DOHH2 (cell line): ENCODE results near the gene PRKCQ.

Experiments used
- H3F3A ChIP-seq: fragments of 200-600 bp; sonication (generic), shearing (Covaris generic); 2 replicates; pipeline ENCODE4 v1.6.0; 2016; ENCODE audit warnings: antibody characterized with exemption, mild to moderate bottlenecking; ENCODE audit not compliant: control insufficient read depth, insufficient read depth
- H3K27ac ChIP-seq: fragments of 200-600 bp; sonication (generic); 2 replicates; pipeline ENCODE4 v1.5.1; 2014; ENCODE audit warnings: low read depth, mild to moderate bottlenecking, low read length, moderate library complexity
- H3K27me3 ChIP-seq: fragments of 200-600 bp; sonication (generic); 2 replicates; pipeline ENCODE4 v1.6.1; 2014; ENCODE audit warnings: mild to moderate bottlenecking, low read length, mixed read lengths; ENCODE audit not compliant: control insufficient read depth
- H3K36me3 ChIP-seq: fragments of 200-600 bp; sonication (generic); 2 replicates; pipeline ENCODE4 v1.6.1; 2014; ENCODE audit warnings: mild to moderate bottlenecking, low read length, moderate library complexity, mixed read lengths; ENCODE audit not compliant: control insufficient read depth
- H3K4me1 ChIP-seq: fragments of 200-600 bp; sonication (generic); 2 replicates; pipeline ENCODE4 v1.6.1; 2014; ENCODE audit warnings: mild to moderate bottlenecking, low read length, mixed read lengths; ENCODE audit not compliant: control insufficient read depth
- H3K4me2 ChIP-seq: fragments of 200-600 bp; sonication (generic); 2 replicates; pipeline ENCODE4 v1.6.0; 2014; ENCODE audit warnings: mild to moderate bottlenecking, low read length, moderate library complexity
- H3K4me3 ChIP-seq: fragments of 200-600 bp; sonication (generic); 2 replicates; pipeline ENCODE4 v1.5.1; 2014; ENCODE audit warnings: mild to moderate bottlenecking, low read length, mixed read lengths
- H3K79me2 ChIP-seq: fragments of 200-600 bp; sonication (generic); 2 replicates; pipeline ENCODE4 v1.6.1; 2014; ENCODE audit warnings: mild to moderate bottlenecking, low read length, mixed read lengths; ENCODE audit not compliant: control insufficient read depth
- H3K9me2 ChIP-seq: fragments of 200-600 bp; sonication (generic); replicated peaks from 2 replicates; pipeline ENCODE4 v1.6.1; 2014; ENCODE audit warnings: mild to moderate bottlenecking, low read length, mixed read lengths; ENCODE audit not compliant: control insufficient read depth
- H3K9me3 ChIP-seq: fragments of 200-600 bp; sonication (generic); 2 replicates; pipeline ENCODE4 v1.6.1; 2014; ENCODE audit warnings: antibody characterized with exemption, low read length, mixed read lengths; ENCODE audit not compliant: control insufficient read depth, insufficient read depth
- H4K20me1 ChIP-seq: fragments of 200-600 bp; sonication (generic); 2 replicates; pipeline ENCODE4 v1.6.0; 2014; ENCODE audit warnings: low read depth, mild to moderate bottlenecking, antibody characterized with exemption, low read length, moderate library complexity; ENCODE audit not compliant: control insufficient read depth, insufficient read depth
- CTCF ChIP-seq: fragments of 200-600 bp; sonication (generic); IDR thresholded peaks from one replicate; pipeline ENCODE4 v1.5.1; 2014; ENCODE audit warnings: antibody characterized with exemption, mild to moderate bottlenecking, low read depth, low read length; ENCODE audit not compliant: poor library complexity, severe bottlenecking
- EZH2phosphoT487 ChIP-seq: fragments of 200-600 bp; sonication (generic); IDR thresholded peaks from 2 replicates; pipeline ENCODE4 v1.6.1; 2017; ENCODE audit warnings: borderline replicate concordance, mild to moderate bottlenecking, antibody characterized with exemption, low read length, moderate library complexity, mixed read lengths

Gene PRKCQ

DNA sequence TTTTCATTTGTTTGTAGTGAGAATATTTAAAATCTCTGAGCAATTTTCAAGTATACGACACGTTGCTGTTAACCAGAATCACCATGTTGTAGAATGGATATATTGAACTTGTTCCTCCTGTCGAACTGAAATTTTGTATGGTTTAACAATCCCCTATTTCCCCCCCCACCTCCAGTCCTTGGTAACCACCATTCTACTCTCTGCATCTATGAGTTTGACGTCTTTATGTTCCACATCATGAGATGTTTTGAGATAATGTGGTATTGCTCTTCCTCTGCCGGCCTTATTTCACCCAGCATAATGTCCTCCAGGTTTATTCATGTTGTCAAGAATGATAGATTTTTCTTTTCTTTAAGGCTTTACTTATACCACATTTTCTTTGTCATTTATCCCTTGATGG, 17.4 kb upstream of the PRKCQ start:
- TF ChIP-seq CTCF = no peak
- TF ChIP-seq EZH2phosphoT487 = no peak
- Histone ChIP-seq H3K4me2 (no peak overlapping the region), H3K36me3 (no peaks in the 10 kb centered on the region), H3K79me2 (no peaks in the 10 kb centered on the region), H3K4me1 (no peaks in the 10 kb centered on the region), H3K27me3 (peaks cover 26% of the 10 kb centered on the region; the same call in 1 of the 2 replicates), H4K20me1 (0 out of 2 replicates have a peak, but pooled peaks cover 3% of the 10 kb centered on the region), H3K9me3 (no peaks in the 10 kb centered on the region), H3F3A (no peaks in the 10 kb centered on the region), H3K4me3 (no peak overlapping the region), H3K27ac (no peak overlapping the region), H3K9me2 (no peaks in the 10 kb centered on the region)

DNA sequence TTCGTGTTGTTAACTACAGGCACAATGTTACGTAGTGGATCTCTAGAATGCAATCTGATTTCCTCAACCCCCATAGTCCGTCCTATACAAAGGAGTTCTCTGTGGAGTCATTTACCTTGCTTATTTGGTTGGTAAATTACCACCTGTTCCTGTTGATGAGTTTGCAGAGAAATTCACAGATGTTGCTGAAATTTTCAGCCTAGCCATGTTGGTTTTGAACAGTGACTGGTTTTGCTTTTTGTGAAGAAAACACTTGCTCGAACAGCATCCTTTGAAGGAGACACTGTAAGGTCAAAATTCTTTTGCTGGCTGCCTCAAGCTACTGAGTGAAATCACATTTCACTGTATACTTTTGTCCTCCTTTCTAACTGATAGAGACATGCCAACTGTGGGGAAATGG, 15.4 kb upstream of the PRKCQ start:
- H3K9me3 ChIP-seq = no peaks in the 10 kb centered on the region
- H3K27ac ChIP-seq = no peak overlapping the region
- 0 out of 2 replicates have a peak, but pooled peaks cover 3% of the 10 kb centered on the region for H4K20me1 ChIP-seq
- no peaks in the 10 kb centered on the region for H3K4me1 ChIP-seq
- TF ChIP-seq CTCF (no peak), EZH2phosphoT487 (no peak)
- no peaks in the 10 kb centered on the region for H3F3A ChIP-seq
- H3K4me2 ChIP-seq = no peak overlapping the region
- H3K36me3 ChIP-seq = no peaks in the 10 kb centered on the region
- peaks cover 26% of the 10 kb centered on the region; the same call in 1 of the 2 replicates for H3K27me3 ChIP-seq
- no peaks in the 10 kb centered on the region for H3K79me2 ChIP-seq
- no peak overlapping the region for H3K4me3 ChIP-seq
- no peaks in the 10 kb centered on the region for H3K9me2 ChIP-seq

DNA sequence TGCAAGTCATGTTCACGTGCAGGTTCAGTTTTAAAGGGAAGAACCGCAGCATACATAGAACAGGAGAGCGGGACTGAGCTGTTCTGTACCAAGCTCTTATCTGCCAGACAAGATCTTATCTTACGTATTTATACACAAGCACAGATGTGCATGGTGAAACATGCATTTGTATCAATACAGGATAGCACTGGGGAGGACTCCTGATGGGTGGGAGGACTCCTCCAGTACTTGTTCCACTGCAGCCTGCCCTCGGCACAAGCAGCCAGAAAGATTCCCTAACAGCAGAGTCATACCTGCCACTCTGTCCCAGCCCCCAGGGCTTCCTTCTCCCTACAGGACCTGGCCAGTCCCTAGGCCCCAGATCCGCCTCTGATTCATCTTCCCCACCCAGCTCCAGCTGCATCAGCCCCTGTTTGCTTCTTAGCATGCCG, 13.2 kb upstream of the PRKCQ start:
- Histone ChIP-seq H3F3A (no peaks in the 10 kb centered on the region), H3K36me3 (no peaks in the 10 kb centered on the region), H3K4me3 (no peak overlapping the region), H3K9me3 (no peaks in the 10 kb centered on the region), H4K20me1 (0 out of 2 replicates have a peak, but pooled peaks cover 3% of the 10 kb centered on the region), H3K9me2 (no peaks in the 10 kb centered on the region), H3K27ac (no peak overlapping the region), H3K27me3 (peaks cover 19% of the 10 kb centered on the region; the same call in 1 of the 2 replicates), H3K4me2 (no peak overlapping the region), H3K79me2 (no peaks in the 10 kb centered on the region), H3K4me1 (no peaks in the 10 kb centered on the region)
- no peak for TF ChIP-seq CTCF
- no peak for TF ChIP-seq EZH2phosphoT487
